Measurements from ENCODE around the gene NIPAL1.

The NIPAL1 gene

DNA sequence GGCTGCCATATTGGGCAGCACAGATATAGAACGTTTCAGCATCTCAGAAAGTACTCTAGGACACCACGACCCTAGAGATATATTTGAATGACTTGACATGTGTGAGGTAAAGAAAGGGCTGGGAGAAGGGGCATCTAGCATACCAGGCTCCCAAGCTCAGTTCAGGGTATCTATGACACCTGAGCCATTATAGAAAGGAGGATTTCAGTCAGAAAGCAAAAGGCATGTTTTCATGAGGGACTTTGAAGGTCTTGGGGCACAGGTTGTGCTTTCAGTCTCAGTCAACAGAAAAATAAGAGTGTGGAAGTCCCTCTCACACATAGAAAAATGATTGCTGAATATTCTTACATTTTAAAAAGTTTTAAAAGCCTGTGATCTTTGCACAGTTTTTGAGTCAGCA lies 51.6 kb downstream of the NIPAL1 start:
- TF ChIP-seq, protein P1, sequence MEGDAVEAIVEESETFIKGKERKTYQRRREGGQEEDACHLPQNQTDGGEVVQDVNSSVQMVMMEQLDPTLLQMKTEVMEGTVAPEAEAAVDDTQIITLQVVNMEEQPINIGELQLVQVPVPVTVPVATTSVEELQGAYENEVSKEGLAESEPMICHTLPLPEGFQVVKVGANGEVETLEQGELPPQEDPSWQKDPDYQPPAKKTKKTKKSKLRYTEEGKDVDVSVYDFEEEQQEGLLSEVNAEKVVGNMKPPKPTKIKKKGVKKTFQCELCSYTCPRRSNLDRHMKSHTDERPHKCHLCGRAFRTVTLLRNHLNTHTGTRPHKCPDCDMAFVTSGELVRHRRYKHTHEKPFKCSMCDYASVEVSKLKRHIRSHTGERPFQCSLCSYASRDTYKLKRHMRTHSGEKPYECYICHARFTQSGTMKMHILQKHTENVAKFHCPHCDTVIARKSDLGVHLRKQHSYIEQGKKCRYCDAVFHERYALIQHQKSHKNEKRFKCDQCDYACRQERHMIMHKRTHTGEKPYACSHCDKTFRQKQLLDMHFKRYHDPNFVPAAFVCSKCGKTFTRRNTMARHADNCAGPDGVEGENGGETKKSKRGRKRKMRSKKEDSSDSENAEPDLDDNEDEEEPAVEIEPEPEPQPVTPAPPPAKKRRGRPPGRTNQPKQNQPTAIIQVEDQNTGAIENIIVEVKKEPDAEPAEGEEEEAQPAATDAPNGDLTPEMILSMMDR (IDR thresholded peaks at IDR 0.05; ENCODE audit: insufficient read depth, low read length, poor library complexity, severe bottlenecking), result no peak
- no peak for TF ChIP-seq EZH2phosphoT487 (conservative IDR thresholded peaks at IDR 0.05; ENCODE audit: low read length)

GRCh38 chr4:48069026-48069425 lies 52.5 kb downstream of the NIPAL1 start:
- H3K9me3 ChIP-seq (ENCODE audit: insufficient read depth, low read length), result no peaks in the 10 kb centered on the region
- TF ChIP-seq, protein P1 (IDR thresholded peaks at IDR 0.05; ENCODE audit: insufficient read depth, low read length, poor library complexity, severe bottlenecking), result no peak
- no peak for TF ChIP-seq EZH2phosphoT487 (conservative IDR thresholded peaks at IDR 0.05; ENCODE audit: low read length)

More for the DNA sequence above, 51.6 kb downstream of the NIPAL1 start:
- Histone ChIP-seq H3K79me2 (ENCODE audit: insufficient read depth, low read length) (no peaks in the 10 kb centered on the region), H3K27me3 (ENCODE audit: low read length) (no peaks in the 10 kb centered on the region), H3K9me2 (replicated peaks; ENCODE audit: insufficient read depth, low read length) (no peaks in the 10 kb centered on the region), H3K36me3 (ENCODE audit: low read length) (no peaks in the 10 kb centered on the region), H3K4me2 (ENCODE audit: low read depth, low read length, poor library complexity, severe bottlenecking) (no peak overlapping the region), H2AFZ (ENCODE audit: low read depth, low read length, severe bottlenecking) (no peak overlapping the region), H3K9ac (ENCODE audit: low read length) (no peak overlapping the region), H4K20me1 (ENCODE audit: low read depth, low read length) (no peaks in the 10 kb centered on the region), H3F3A (ENCODE audit: insufficient read depth) (no peaks in the 10 kb centered on the region), H3K4me3 (ENCODE audit: insufficient read depth, low read length, poor library complexity, severe bottlenecking) (no peak overlapping the region), H3K9me3 (ENCODE audit: insufficient read depth, low read length) (no peaks in the 10 kb centered on the region), H3K27ac (ENCODE audit: low read depth, low read length) (no peak overlapping the region)

GRCh38 chr4:48071191-48071590 lies 54.6 kb downstream of the NIPAL1 start:
- TF ChIP-seq EZH2phosphoT487 (conservative IDR thresholded peaks at IDR 0.05; ENCODE audit: low read length), result no peak
- TF ChIP-seq, protein P1 (IDR thresholded peaks at IDR 0.05; ENCODE audit: insufficient read depth, low read length, poor library complexity, severe bottlenecking), result no peak
- Histone ChIP-seq H3K4me3 (ENCODE audit: insufficient read depth, low read length, poor library complexity, severe bottlenecking) (no peak overlapping the region), H3K27me3 (ENCODE audit: low read length) (no peaks in the 10 kb centered on the region), H3K79me2 (ENCODE audit: insufficient read depth, low read length) (no peaks in the 10 kb centered on the region), H3K36me3 (ENCODE audit: low read length) (no peaks in the 10 kb centered on the region), H3F3A (ENCODE audit: insufficient read depth) (no peaks in the 10 kb centered on the region), H3K9ac (ENCODE audit: low read length) (no peak overlapping the region), H3K9me2 (replicated peaks; ENCODE audit: insufficient read depth, low read length) (no peaks in the 10 kb centered on the region), H3K4me2 (ENCODE audit: low read depth, low read length, poor library complexity, severe bottlenecking) (no peak overlapping the region), H3K9me3 (ENCODE audit: insufficient read depth, low read length) (no peaks in the 10 kb centered on the region), H2AFZ (ENCODE audit: low read depth, low read length, severe bottlenecking) (no peak overlapping the region), H3K27ac (ENCODE audit: low read depth, low read length) (no peak overlapping the region), H4K20me1 (ENCODE audit: low read depth, low read length) (no peaks in the 10 kb centered on the region)

More at GRCh38 chr4:48069026-48069425, 52.5 kb downstream of the NIPAL1 start:
- no peaks in the 10 kb centered on the region for H4K20me1 ChIP-seq (ENCODE audit: low read depth, low read length)
- H3K9ac ChIP-seq (ENCODE audit: low read length), result no peak overlapping the region
- no peaks in the 10 kb centered on the region for H3K27me3 ChIP-seq (ENCODE audit: low read length)
- H3F3A ChIP-seq (ENCODE audit: insufficient read depth), result no peaks in the 10 kb centered on the region
- no peak overlapping the region for H2AFZ ChIP-seq (ENCODE audit: low read depth, low read length, severe bottlenecking)
- no peak overlapping the region for H3K4me3 ChIP-seq (ENCODE audit: insufficient read depth, low read length, poor library complexity, severe bottlenecking)
- H3K36me3 ChIP-seq (ENCODE audit: low read length), result no peaks in the 10 kb centered on the region
- H3K79me2 ChIP-seq (ENCODE audit: insufficient read depth, low read length), result no peaks in the 10 kb centered on the region
- no peak overlapping the region for H3K4me2 ChIP-seq (ENCODE audit: low read depth, low read length, poor library complexity, severe bottlenecking)
- H3K9me2 ChIP-seq (replicated peaks; ENCODE audit: insufficient read depth, low read length), result no peaks in the 10 kb centered on the region
- H3K27ac ChIP-seq (ENCODE audit: low read depth, low read length), result no peak overlapping the region
